Measurements from ENCODE around the gene ANAPC13.

ANAPC13 gene

DNA sequence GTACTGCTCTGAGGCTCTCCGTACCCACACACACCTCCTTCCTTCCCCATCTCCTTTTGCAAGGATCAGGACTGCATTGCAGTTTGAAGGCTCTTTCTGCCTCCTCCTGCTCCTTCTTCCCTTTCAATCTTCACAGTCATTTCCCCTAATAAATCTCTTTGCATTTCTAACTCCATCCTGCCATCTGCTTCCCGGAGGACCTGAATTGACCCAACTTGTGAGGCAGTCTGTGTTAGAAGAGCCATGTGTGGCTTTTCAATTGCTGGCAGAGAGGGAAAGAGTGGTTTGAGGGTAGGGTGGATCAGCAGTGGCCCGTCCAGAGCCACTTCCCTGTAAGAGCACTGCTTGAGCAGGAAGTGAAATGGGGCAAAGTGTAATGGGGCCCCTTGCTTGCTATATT is 35.8 kb downstream of the ANAPC13 start:
- no peak for DNase-seq (ENCODE audit: low read depth)

DNA sequence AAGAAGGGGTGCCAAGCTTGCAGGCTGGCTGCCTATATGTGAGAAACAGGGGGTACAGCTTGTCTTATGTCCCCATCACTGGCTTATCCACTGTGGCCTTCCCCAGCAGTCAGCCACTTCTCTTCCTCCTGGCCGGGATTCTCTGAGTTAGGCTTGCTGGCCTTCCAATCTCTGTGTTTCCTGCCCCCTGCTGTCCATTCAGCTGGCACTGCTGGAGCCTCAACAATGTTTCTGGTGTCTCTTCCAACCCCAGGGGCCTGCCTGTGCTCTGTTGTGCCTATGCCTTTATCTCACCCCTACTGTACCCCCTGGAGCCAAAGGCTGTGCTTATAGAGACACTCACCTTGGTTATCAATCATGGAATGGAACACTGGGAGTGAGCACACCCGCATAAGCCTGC is 36.5 kb downstream of the ANAPC13 start:
- DNase-seq (ENCODE audit: low read depth) = no peak

DNA sequence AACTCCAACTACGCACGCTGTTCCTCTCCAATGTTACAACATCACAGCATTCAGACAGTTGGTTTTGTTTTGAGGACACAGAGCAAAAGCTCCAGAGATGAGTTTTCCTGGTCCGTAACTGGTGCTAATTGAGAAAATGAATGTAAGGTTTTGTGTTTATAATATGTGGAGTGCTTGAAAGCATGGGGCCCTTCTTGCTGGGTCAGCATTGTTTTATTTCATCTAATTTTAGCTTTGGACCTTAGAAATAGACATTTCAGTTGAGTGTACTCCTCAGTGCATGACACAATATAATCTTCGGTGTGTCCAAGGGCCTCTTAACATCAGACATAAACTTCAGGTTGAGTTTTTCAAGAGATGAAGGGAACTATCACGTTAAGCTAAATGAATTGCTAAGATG is 37.1 kb downstream of the ANAPC13 start:
- no peak for DNase-seq (ENCODE audit: low read depth)

DNA sequence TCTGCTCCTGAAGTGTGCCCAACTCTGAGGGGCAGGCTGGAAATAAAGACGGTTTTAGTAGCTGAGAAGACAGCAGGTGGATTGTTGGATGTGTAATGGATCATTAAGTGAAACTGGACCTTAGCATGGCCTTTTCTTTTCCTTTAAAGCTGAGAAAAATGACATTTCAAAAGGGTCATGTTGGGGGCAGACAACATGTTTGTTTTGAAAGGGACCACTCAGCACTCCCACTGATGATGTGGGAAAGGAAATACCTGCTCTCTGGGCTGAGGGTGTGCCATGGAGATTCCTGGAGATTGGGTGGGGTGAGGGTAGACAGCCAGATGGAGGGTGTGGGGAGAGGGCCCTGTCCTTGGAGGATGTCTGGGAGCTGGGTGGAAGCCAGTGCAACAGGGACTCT is 38.4 kb downstream of the ANAPC13 start:
- DNase-seq (ENCODE audit: low read depth) = no peak

DNA sequence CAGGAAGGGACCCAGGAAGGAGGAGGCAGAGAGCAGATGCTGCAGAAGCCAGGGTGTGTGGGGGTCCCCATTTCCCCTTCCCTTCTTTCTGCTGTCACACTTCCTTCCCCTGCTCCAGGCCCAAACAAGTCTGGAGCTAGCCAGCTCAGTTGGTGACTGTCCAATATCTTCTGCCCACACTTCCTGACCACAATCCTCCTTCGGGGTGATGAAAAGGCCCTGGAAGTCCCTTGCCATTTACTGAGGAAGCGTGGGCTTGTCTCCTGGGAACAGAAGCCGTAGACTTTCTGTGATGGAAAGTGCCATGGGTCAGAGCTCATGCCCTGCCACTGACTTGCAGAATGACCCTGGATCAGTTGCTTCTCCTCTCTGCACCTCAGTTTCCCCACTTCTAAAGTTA is 39.0 kb downstream of the ANAPC13 start:
- DNase-seq (ENCODE audit: low read depth) = no peak

DNA sequence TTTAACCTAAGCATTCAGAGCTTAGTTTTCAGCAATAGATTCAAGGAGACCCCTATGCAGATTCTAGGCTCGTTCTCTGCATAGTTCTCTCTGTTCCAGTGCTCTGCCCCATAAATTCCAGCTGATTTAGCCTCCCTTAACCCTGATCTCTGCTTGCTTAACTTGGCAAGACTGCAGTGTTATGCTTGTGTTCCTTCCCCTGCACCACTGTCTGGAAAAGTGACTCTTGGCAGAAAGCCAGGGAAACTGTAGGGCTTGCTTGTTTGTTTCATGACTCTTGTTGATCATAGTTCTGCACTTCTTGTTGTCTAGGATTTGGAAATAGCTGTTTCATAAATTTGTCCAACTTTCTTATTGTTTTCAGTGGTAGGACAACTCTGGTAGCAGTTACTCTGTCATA is 40.1 kb downstream of the ANAPC13 start:
- DNase-seq (ENCODE audit: low read depth) = no peak

DNA sequence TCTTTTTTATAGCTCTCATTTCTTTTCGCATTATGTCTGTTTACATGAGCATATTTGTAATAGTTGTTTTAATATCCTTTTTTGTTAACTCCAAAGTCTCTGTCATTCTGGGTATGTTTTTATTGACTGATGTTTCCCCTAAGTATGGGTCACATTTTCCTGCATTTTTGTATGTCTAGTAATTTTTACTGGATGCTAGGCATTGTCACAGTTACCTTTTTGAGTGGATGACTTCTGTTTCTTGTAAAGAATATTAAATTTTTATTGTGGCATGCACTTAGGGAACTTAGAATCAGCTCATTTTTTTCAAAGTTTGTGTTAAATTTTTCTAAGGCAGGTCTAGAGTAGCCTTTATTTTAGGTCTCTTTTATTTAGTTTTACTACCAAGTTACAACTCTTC is 40.7 kb downstream of the ANAPC13 start:
- no peak for DNase-seq (ENCODE audit: low read depth)

DNA sequence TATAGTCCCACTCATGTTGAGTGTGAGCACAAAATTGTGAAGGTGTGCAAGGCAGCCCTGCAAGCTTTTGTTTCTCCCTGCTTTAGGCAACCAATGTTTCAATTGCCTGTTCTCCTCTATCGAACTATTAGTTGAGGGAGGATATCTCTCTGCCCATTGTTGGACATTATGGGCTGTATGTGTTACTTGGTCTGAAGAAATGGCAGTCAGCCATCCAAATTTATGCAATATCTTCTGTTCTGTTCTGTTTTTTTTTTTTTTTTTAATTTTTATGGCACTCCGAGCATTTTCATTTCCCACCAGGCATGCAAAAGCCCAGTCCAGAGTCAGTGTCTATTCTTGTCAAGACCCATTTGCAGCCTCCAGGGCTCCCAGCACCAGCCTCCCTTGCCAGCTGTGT is 44.0 kb downstream of the ANAPC13 start:
- DNase-seq (ENCODE audit: low read depth) = no peak

DNA sequence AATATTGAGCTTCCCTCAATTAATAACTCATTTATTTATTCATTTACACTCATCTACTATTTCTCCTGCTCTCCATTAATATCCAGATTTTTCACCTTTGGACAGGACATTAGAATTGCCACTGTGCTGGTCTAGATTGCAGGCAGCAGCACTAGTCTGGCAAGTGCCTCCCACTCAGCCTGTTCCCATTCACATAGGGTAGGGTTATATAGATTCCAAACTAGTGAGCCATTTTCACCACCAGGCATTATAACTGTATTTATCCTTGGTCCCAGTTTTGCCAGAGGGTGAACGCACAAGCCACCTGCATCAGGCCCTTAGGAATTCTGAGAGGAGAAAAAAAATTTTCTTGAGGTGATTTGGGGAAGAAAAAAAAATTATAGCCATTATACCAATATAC is 44.5 kb downstream of the ANAPC13 start:
- no peak for DNase-seq (ENCODE audit: low read depth)

DNA sequence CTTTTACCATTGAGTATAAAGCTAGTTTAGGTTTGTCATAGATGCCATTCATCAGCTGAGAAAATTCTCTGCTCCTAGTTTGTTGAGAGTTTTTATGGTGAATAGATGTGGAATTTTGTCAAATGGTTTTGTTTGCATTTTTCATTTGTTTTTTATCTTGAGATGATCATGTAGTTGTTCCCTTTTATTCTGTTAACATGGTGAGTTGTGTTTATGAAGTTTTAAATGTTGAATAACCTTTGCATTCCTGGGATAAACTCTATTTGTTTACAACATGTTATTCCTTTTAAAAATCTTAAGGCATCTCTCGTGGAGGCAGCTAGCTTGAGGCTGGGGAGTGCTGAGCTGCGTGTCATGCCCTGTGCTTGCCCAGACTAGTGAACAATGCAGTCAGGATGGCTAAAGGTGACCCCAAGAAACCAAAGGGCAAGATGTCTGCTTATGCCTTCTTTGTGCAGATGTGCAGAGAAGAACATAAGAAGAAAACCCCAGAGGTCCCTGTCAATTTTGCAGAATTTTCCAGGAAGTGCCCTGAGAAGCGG is 48.5 kb downstream of the ANAPC13 start:
- no peak for DNase-seq (ENCODE audit: low read depth)

DNA sequence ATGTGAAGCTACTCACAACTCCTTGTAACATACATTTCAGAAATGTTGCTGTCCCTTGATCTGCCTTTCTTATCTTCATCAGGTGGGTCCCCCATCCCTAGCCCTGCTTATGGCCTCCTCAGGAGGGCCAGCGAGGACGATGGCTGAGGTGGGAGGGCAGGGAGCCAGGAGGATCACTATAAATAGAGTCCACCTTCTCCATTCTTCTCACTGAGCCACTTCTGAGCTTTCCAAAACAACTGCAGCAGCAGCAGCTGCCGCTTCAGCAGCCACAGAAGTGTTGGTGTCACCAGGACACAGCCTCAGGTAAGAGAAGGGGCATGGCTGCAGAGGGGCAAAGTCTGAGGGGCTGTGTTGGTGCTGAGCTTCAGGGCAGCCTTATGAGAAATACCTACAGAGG is 53.5 kb downstream of the ANAPC13 start:
- no peak for DNase-seq (ENCODE audit: low read depth)

DNA sequence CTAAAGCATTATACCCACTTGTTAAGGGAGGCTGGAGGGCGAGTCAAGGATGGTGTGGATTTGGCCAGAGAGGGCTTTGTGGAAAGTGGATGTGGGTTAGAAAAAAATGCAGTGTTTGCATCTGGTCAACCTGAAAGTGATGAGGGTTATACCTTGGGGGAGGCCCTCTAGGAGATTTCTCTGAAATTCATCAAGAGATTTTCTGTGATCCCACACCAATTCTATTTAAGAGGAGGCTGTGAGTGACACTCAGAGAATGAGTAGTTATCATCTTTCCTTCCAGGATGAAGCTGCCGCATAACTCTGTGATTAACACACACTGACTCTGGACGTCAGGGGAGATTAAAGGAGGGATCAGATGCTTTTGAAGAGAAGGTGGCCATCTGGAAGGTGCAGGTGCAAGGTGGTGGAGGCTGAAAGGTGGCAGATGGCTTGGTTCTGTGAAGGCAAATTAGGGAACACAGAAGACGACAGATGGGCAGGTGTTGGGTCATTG is 54.8 kb downstream of the ANAPC13 start:
- DNase-seq (ENCODE audit: low read depth) = no peak

DNA sequence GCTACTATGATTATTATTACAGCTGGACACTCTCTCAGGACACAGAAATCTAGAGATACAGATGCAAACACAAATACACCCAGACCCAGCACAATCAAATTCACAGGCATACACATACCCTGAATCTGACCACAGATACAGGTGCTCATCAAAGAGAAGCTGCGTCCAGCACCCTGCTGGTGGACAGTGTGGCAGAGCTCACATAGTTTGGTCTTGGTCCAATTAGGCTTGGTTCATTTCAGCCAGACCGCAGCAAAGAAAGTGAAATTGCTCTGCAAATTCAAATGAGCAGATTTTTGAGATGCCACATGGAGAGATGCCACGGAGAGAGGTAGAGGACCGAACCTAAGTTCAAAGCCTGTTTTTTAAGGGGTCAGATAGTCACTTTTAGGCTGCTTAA is 55.6 kb downstream of the ANAPC13 start:
- no peak for DNase-seq (ENCODE audit: low read depth)

DNA sequence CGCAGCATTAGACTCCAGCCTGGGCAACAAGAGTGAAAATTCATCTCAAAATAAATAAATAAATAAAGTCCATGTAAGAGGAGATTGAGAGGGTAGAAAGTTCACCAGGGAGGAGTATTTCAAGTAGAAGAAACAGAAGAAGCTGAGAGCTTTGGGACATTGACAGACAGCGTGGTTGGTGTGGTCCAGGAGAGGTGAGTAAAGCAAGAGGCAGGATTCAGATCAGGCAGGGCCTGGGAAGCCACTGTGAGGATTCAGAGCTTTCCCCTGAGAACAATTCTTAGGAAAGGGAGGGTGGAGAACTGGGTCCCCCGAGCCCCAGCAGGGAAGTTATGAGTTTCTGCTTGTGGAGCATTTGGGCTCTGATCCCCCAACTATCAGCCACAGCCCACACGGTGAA is 57.4 kb downstream of the ANAPC13 start:
- DNase-seq (ENCODE audit: low read depth) = no peak
